CD4-positive, alpha-beta T cell treated with Interleukin-12 subunit alpha and Interleukin-12 subunit beta, for 1 hour (primary cell): Measurements from ENCODE around the gene OR56A5.

Source experiments
- DNase-seq: peaks from one replicate; pipeline ENCODE4 v3.0.0-alpha.2; 2020

The OR56A5 gene

DNA sequence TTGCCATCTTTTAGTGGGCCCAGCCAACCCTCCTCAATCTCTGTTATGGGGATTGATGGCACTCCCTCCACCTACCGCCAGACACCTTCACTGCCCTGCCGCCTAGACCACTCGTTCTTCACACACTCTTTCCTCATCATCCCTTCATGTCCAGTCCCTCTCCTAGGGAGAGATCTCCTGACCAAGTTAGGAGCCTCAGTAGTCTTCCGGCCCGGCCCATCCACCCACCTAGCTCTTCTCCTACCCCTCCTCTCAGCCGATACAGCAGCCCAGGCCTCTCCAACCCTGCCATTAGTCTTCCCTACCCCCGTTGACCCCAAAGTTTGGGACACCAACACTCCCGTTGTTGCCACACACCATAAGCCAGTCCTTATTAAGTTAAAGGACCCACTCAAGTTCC lies 37.2 kb downstream of the OR56A5 start:
- DNase-seq = no peak

DNA sequence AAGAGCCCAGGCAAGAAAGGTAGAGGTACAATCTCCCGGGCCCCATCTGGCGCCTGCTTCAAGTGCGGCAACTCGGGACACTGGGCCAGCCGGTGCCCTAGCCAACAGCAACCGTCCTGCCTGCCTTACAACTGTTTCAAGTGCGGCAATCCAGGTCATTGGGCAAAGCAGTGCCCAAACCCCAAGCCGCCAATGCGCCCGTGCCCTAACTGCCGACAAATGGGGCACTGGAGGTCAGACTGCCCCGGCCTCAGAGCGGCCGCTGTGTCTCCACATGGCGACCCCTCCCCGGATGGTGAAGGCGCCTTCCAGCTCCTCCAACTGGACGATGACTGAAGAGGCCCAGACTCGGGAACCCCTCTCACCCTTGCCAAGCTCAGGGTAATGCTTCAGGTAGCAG lies 37.7 kb downstream of the OR56A5 start:
- no peak for DNase-seq

DNA sequence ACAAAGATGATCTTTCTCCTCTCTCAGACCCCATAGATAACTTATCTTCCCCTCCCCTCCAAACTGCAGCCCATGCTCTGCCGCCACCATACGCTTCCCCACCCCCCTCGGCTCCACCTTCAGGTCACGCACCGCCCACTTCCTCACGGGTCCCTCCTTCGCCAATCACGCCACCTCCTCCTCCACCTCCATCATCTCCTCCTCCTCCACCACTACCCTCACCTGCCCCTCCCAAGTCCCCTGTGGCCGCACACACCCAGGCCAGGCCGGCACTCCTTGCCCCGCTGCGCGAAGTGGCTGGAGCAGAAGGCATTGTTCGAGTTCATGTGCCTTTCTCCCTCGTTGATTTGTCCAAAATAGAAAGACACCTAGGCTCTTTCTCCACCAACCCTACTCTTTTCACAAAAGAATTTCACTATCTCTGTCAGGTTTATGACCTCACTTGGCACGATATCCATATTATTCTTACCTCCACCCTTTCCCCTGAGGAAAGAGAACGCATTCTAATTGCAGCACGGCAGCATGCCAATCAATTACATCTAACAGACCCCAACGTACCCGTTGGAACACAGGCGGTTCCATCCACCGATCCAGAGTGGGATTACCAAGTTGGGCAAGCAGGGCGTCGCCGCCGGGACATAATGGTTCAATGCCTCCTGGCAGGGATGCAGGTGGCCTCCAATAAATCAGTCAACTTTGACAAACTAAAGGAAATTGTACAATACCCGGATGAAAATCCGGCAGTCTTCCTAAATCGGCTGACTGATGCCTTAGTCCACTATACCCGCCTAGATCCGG lies 38.5 kb downstream of the OR56A5 start:
- no peak for DNase-seq

DNA sequence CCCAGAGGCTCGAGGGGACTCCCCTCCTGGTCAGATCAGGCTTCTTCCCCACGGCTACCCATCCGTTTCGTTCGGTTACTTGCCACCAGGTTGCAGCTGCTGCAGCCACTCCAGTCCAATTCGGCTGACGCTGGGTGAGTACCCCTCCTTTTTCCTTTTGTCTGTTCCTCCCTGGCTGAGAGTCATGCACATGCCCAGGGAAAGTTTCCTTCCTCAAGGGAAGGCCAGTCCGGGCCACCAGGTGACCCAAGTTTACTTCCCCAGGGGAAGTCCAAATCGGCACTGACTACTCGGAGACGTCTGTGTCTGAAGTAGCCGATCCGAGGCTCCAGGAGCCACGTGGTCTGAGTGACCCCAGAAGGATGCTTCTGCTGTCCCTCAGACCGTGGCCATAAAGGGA lies 39.5 kb downstream of the OR56A5 start:
- DNase-seq = no peak

DNA sequence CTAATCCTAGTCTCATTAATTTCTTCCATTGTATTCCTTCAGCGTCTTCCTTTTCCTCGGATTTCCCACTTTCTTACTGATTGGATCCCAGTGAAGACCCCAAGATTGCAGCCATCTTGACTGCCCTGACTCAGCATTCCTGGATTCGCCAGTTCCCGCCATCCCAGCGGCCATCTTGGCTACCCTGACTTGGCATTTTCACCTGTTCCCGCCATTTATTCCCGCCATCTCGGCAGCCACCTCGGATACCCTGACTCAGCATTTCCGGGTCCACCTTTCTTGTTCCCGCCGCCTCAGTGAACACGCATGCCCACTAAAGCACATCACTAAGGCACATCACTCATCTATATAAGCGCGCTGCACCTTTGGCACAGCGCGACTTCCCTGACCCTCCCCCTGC lies 40.0 kb downstream of the OR56A5 start:
- DNase-seq = no peak

DNA sequence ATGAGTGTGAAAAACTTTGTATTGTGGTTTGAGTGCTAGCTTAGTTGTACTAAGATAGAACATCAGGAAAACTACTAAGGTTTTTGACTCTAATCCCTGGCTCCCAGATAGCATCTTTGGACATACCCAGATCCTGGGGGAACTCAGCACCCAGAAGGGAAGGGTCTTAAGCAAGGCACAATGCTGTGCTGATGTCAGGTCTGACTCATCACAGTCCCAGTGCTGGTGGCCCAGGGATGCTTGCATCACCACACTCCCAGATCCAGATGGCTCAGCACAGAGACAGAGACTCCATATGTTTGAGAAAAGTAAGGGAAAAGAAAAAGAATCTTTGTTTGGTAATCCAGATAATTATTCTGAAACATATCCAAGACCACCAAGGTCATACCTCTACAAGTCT lies 44.5 kb downstream of the OR56A5 start:
- DNase-seq = no peak

DNA sequence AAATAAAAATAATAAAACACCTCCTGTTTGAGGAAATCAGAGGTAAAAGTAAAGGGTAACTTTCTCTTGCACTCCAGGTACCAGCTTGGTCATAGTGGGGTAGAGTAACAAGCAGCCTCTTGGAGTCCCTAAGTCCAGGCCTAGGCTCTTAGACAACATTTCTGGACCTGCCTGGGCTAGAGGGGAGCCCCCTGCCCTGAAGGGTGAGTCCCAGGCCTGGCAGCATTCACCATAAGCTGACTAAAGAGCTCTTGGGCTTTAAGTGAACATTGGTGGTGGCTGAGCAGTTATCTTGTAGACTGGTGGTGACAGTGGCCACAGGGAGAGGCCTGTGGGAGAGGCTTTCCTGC lies 44.9 kb downstream of the OR56A5 start:
- no peak for DNase-seq

DNA sequence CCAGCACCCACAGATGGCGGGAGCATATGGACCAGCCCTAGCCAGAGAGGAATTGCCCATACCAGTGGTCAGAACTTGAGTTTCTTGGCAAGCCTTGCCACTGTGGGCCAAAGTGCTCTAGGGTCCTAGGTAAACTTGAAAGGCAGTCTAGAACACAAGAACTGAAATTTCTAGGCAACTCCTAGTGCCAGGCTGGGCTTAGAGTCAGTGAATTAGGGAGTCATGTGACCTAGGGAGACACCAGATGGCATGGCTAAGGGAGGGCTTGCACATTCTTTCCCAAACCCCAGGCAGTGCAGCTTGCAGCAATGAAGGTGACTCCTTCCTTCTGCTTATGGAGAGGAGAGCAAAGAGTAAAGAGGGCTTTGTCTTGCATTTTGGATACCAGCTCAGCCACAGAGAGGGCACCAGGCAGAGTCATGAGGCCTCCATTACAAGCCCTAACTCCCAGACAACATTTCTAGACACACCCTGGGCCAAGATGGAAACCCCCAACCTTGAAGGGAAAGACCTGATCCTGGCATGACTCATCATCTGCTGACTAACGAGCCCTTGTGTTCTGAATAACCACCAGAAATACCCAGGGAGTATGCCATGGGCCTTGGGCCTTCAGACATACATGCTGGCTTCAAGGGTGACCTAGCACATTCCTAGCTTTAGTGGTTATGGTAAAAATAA lies 45.4 kb downstream of the OR56A5 start:
- no peak for DNase-seq
